ENCODE results near the gene HES5. TPM values are rescaled to one million over a fixed set of nuclear protein-coding genes. Genes with fewer than 3 reads are reported as not detected.

The HES5 gene
- total and polyA plus RNA-seq, 10 of the 15 experiments (the other 5 are each of a cell fraction or from before 2014, with no cell fraction given) = 0.12 to 0.15 TPM; not detected in 8

- TF ChIP-seq ATF7 (IDR thresholded peaks at IDR 0.05; ENCODE audit: low read depth) = peak; percentile 36; the same call in 1 of the 2 replicates
- TF ChIP-seq RB1 (IDR thresholded peaks at IDR 0.05; ENCODE audit: borderline replicate concordance) = peak; percentile 31; the same call in 1 of the 2 replicates
- TF ChIP-seq RAD51 (IDR thresholded peaks at IDR 0.05) = peak; percentile 98
- no peak for TF ChIP-seq STAT1 (conservative IDR thresholded peaks at IDR 0.05)
- peak; percentile 83 for TF ChIP-seq RELB (IDR thresholded peaks at IDR 0.05; ENCODE audit: low read depth)
- peak; percentile 91 for TF ChIP-seq IKZF1 (conservative IDR thresholded peaks at IDR 0.05)
- peak; percentile 21; the same call in 1 of the 2 replicates for TF ChIP-seq TCF3 (IDR thresholded peaks at IDR 0.05; ENCODE audit: borderline replicate concordance, insufficient read depth, low read depth, low read length)
- TF ChIP-seq GATAD2B (conservative IDR thresholded peaks at IDR 0.05; ENCODE audit: low read depth) = peak; percentile 89; the same call in 1 of the 2 replicates
- TF ChIP-seq ZNF687 (IDR thresholded peaks at IDR 0.05) = peak; percentile 94
- peak; percentile 96 to 97 for TF ChIP-seq BHLHE40 (IDR thresholded peaks at IDR 0.05; ENCODE audit: borderline replicate concordance in 1 of 2, low read depth in 2 of 2, low read length in 1 of 2)
- TF ChIP-seq NFYA (IDR thresholded peaks at IDR 0.05; ENCODE audit: borderline replicate concordance, low read depth, low read length) = no peak
- TF ChIP-seq TAF1 (IDR thresholded peaks at IDR 0.05; ENCODE audit: borderline replicate concordance, low read depth, low read length) = 0 out of 2 replicates have a peak, but pooled peaks have one; percentile 23
- peak; percentile 17; the same call in 1 of the 2 replicates for TF ChIP-seq PRDM15 (CRISPR knock-in tag; IDR thresholded peaks at IDR 0.05)
- TF ChIP-seq TCF7 (IDR thresholded peaks at IDR 0.05; ENCODE audit: borderline replicate concordance) = no peak
- peak; percentile 31 for TF ChIP-seq SP1 (IDR thresholded peaks at IDR 0.05; ENCODE audit: low read depth, low read length)
- TF ChIP-seq PKNOX1 (IDR thresholded peaks at IDR 0.05) = peak; percentile 25; the same call in 1 of the 2 replicates
- peak; percentile 71 for TF ChIP-seq POLR2A (IDR thresholded peaks at IDR 0.05; ENCODE audit: low read depth, low read length)
- TF ChIP-seq CBFB (IDR thresholded peaks at IDR 0.05; ENCODE audit: low read depth) = peak; percentile 89
- peak; percentile 18; the same call in 1 of the 2 replicates for TF ChIP-seq TBL1XR1 (IDR thresholded peaks at IDR 0.05; ENCODE audit: low read depth, low read length)
- TF ChIP-seq CREM (IDR thresholded peaks at IDR 0.05; ENCODE audit: low read depth) = peak; percentile 19; the same call in 1 of the 2 replicates
Measured at GRCh38 chr1:2555634-2556276, 25.7 kb upstream of the HES5 start (continued).
